Testis (tissue), 3 donors: ENCODE data around the gene PHYKPL. TPM values are rescaled to one million over a fixed set of nuclear protein-coding genes. Genes with fewer than 3 reads are reported as not detected.

ENCODE experiments used
- DNase-seq: peaks from one replicate; pipeline ENCODE4 v3.0.0-alpha.2; 2019
- H3K27ac ChIP-seq, 2 donors: fragments of 200-600 bp; sonication (generic); one replicate each; pipeline ENCODE4 v1.5.1; 2019
- H3K27me3 ChIP-seq: fragments of 200-600 bp; sonication (generic); one replicate; pipeline ENCODE4 v1.5.1; 2019
- H3K36me3 ChIP-seq: fragments of 200-600 bp; sonication (generic); one replicate; pipeline ENCODE4 v1.5.1; 2017; ENCODE audit warnings: low read depth; ENCODE audit errors: missing control alignments
- H3K4me1 ChIP-seq: fragments of 200-600 bp; sonication (generic); one replicate; pipeline ENCODE4 v1.5.1; 2019
- H3K4me3 ChIP-seq, 2 donors: fragments of 200-600 bp; sonication (generic); one replicate each; pipeline ENCODE4 v1.5.1; 2017 to 2019
- H3K9me3 ChIP-seq: fragments of 200-600 bp; sonication (generic); one replicate; pipeline ENCODE4 v1.5.1; 2017
- POLR2A ChIP-seq: fragments of 450-650 bp; IDR thresholded peaks from one replicate; pipeline ENCODE4 v1.6.1; 2017; ENCODE audit warnings: antibody characterized with exemption, mild to moderate bottlenecking, moderate library complexity
- WGBS, 2 donors: methylation state at CpG; one replicate each; pipeline ENCODE4 v1.1.5; 2018; 5-methylcytosine and 5-hydroxymethylcytosine counted together
- intact Hi-C: fragments of 100-400 bp; cut with DNase I; formaldehyde crosslinking; loops from one replicate; pipeline ENCODE4 v1.15.1; 2023; ENCODE audit warnings: low total_unique reads
- polyA plus RNA-seq: library from polyadenylated mRNA; stranded (reverse); fragments of 350-450 nt; fragmentation: Illumina TruSeq; extraction: RNeasy Lipid Tissue Mini Kit (QIAGEN cat#74804); gene quantifications from one replicate; pipeline ENCODE4 v1.2.3, GENCODE V29; 2014; ENCODE audit warnings: low read depth, low replicate concordance; ENCODE audit not compliant: insufficient read depth
- total RNA-seq, 2 donors: library from RNA; depleted of rRNA; stranded (reverse); fragments of >200 nt; gene quantifications; one replicate each; pipeline ENCODE4 v1.2.3, GENCODE V29; 2016
- TF ChIP-seq, protein P1 (sequence below), 3 experiments: fragments of 450-650 bp in 2 of 3; fragments of 200-600 bp in 1 of 3; sonication (generic) in 1 of 3; IDR thresholded peaks; one replicate each; pipeline ENCODE4 v1.5.1; 2016 to 2019; ENCODE audit warnings: antibody characterized with exemption in 3 of 3, mild to moderate bottlenecking in 2 of 3, moderate library complexity in 1 of 3

PHYKPL gene
- total and polyA plus RNA-seq, 3 donors from 2014 or later, result 81.7 to 122 (median 121) TPM

DNA sequence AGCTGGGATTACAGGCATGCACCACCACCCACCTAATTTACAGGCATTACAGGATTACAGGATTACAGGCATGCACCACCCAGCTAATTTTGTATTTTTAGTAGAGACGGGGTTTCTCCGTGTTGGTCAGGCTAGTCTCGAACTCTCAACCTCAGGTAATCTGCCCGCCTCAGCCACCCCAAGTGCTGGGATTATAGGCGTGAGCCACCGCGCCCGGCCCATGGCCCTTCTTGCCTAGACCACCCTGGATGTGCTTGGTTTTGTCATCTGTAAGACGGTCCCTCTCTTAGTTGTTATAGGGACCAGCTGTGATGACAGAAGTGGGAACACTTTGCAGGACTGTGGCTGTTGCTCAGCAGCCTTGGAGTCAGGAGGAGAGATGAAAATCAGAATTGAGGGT, 3.5 kb upstream of the PHYKPL start:
- Histone ChIP-seq H3K4me3 (no peak overlapping the region), H3K36me3 (no peaks in the 10 kb centered on the region), H3K4me1 (peaks cover 24% of the 10 kb centered on the region), H3K27ac (no peak overlapping the region), H3K9me3 (no peaks in the 10 kb centered on the region), H3K27me3 (no peaks in the 10 kb centered on the region)
- no peak for DNase-seq
- intact Hi-C loops, result no loop called here
- WGBS, 2 donors, result 94 to 98% methylated on average over 9 of the region's 9 CpGs
- TF ChIP-seq POLR2A, result no peak
- TF ChIP-seq, protein P1, sequence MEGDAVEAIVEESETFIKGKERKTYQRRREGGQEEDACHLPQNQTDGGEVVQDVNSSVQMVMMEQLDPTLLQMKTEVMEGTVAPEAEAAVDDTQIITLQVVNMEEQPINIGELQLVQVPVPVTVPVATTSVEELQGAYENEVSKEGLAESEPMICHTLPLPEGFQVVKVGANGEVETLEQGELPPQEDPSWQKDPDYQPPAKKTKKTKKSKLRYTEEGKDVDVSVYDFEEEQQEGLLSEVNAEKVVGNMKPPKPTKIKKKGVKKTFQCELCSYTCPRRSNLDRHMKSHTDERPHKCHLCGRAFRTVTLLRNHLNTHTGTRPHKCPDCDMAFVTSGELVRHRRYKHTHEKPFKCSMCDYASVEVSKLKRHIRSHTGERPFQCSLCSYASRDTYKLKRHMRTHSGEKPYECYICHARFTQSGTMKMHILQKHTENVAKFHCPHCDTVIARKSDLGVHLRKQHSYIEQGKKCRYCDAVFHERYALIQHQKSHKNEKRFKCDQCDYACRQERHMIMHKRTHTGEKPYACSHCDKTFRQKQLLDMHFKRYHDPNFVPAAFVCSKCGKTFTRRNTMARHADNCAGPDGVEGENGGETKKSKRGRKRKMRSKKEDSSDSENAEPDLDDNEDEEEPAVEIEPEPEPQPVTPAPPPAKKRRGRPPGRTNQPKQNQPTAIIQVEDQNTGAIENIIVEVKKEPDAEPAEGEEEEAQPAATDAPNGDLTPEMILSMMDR (IDR thresholded peaks at IDR 0.05), result no peak

DNA sequence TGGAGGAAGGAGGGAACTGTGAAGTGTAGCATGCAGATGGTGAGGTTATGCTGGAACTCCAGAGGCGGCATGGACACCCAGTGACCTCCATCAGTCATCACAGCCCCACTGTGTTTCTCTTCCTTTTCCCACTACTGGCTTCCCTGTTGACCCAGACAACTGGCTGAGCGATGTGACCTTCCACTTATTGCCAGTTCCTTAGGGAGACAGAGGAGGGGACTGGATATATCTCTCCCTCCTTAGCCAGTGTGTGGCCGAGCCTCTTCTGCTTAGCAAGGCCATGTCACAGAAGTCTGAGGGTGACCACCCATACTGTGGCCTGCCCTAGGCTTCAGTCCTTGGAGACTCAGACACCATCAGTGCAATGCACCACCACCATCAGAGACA, 3.0 kb upstream of the PHYKPL start:
- Histone ChIP-seq H3K36me3 (no peaks in the 10 kb centered on the region), H3K27ac (no peak overlapping the region), H3K9me3 (no peaks in the 10 kb centered on the region), H3K4me1 (peaks cover 29% of the 10 kb centered on the region), H3K4me3 (no peak overlapping the region), H3K27me3 (no peaks in the 10 kb centered on the region)
- WGBS, 2 donors, result 77 to 90% methylated on average over 3 of the region's 3 CpGs
- no peak for DNase-seq
- intact Hi-C loops, result no loop called here
- no peak for TF ChIP-seq POLR2A
- TF ChIP-seq, protein P1 (IDR thresholded peaks at IDR 0.05), result no peak

DNA sequence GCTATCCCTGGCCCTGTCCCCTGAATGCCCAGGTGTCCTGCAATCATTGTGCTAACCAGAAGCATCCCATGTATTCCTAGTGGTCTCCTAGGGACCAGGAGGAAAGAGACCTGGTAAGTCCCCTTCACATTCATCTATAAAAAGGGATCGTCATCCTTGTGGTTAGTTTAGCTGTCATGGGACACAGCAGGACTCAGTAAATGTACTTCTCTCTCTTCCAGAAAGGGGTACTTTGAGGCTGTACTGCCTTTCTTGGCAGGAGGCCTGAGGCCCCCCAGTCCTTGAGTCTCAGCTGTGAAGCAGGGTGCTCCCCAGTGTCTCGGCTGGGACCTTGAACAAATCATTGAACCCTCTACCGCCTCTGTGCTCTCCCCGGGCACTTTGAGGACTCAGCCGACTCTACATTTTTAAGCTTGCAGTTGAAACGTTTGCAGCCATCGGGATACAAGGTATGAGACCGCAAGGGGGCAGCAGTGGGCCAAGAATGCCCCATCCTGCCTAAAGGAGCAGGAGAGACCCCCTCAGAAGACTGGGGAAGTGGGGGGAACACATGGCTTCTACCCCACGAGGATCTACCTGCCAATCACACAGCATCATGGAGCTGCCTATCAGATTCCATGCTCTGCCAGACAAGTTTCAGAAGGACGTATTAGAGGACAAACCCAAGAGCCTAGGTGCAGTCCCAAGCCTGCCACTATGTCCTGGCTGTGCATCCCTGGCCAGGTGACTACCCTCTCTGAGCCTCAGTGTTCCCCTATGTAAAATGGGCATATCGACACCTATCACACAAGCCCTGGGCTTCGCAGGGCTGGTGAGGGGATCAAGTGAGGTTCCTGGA, 2.4 kb upstream of the PHYKPL start:
- Histone ChIP-seq H3K4me1 (peaks cover 29% of the 10 kb centered on the region), H3K27me3 (no peaks in the 10 kb centered on the region), H3K4me3 (no peak overlapping the region), H3K27ac (no peak overlapping the region), H3K36me3 (no peaks in the 10 kb centered on the region), H3K9me3 (no peaks in the 10 kb centered on the region)
- peak; percentile 83 for DNase-seq
- intact Hi-C loops, result no loop called here
- TF ChIP-seq POLR2A, result no peak
- TF ChIP-seq, protein P1 (IDR thresholded peaks at IDR 0.05), result peak; percentile 35 to 59 (median 44)
- 39 to 42% methylated on average over 10 to 12 of the region's 12 CpGs for WGBS, 2 donors

DNA sequence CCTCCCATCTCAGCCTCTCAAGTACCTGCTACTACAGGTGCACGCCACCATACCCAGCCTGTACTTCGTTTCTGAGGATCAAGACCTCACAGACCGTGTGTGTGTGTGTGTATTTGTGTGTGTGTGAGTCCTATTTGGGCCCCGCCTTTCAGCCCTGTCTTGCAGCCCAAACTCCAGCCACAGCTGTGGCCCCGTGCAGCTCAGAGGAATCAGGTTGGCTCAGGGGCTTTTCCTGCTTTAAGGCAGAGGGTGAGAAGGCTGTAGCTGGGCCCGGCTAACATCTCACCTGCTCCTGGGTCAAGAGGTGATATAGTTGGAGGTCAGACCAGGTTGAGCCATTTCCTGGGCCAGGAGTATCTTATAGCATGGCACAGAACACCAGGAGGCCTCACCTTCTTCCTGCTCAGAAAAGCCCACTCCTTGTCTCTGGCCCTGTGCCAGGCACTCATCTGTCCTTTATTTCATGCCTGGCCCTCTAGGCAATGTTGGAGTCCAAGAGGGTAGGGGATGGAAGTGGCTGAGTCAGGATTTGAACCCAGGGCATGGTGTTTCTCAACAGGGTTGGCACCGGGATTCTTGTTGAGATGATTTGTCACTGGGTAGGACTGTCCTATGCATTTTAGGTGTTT, 1.6 kb upstream of the PHYKPL start:
- no peak for DNase-seq
- Histone ChIP-seq H3K4me1 (peaks cover 29% of the 10 kb centered on the region), H3K27ac (no peak overlapping the region), H3K9me3 (no peaks in the 10 kb centered on the region), H3K4me3 (no peak overlapping the region), H3K27me3 (no peaks in the 10 kb centered on the region), H3K36me3 (no peaks in the 10 kb centered on the region)
- 76 to 82% methylated on average over 5 to 7 of the region's 7 CpGs for WGBS, 2 donors
- TF ChIP-seq, protein P1 (IDR thresholded peaks at IDR 0.05), result no peak
- no peak for TF ChIP-seq POLR2A
- intact Hi-C loops, result no loop called here
